NCI-H82 treated with DMSO at 0.1 percent for 48 hours (cell line): ENCODE measurements around the gene PRKG2.
"Not testable (repeated sequence)": the region's sequence is repeated elsewhere in the genome, so short reads cannot be mapped to it uniquely, and the experiment has no call there.

Experiments used
- DNase-seq: peaks from one replicate; lab custom pipeline; 2025; ENCODE audit not compliant: unreplicated experiment; lab: John Stamatoyannopoulos, UW

PRKG2 gene, protein sequence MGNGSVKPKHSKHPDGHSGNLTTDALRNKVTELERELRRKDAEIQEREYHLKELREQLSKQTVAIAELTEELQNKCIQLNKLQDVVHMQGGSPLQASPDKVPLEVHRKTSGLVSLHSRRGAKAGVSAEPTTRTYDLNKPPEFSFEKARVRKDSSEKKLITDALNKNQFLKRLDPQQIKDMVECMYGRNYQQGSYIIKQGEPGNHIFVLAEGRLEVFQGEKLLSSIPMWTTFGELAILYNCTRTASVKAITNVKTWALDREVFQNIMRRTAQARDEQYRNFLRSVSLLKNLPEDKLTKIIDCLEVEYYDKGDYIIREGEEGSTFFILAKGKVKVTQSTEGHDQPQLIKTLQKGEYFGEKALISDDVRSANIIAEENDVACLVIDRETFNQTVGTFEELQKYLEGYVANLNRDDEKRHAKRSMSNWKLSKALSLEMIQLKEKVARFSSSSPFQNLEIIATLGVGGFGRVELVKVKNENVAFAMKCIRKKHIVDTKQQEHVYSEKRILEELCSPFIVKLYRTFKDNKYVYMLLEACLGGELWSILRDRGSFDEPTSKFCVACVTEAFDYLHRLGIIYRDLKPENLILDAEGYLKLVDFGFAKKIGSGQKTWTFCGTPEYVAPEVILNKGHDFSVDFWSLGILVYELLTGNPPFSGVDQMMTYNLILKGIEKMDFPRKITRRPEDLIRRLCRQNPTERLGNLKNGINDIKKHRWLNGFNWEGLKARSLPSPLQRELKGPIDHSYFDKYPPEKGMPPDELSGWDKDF

GRCh38 chr4:81214881-81215868, at the start of gene PRKG2:
TSS of gene PRKG2 (minus strand) at chr4:81215222. CDS start at chr4:81205047, 10,175 bp downstream.
- peak; percentile 41 for DNase-seq

DNA sequence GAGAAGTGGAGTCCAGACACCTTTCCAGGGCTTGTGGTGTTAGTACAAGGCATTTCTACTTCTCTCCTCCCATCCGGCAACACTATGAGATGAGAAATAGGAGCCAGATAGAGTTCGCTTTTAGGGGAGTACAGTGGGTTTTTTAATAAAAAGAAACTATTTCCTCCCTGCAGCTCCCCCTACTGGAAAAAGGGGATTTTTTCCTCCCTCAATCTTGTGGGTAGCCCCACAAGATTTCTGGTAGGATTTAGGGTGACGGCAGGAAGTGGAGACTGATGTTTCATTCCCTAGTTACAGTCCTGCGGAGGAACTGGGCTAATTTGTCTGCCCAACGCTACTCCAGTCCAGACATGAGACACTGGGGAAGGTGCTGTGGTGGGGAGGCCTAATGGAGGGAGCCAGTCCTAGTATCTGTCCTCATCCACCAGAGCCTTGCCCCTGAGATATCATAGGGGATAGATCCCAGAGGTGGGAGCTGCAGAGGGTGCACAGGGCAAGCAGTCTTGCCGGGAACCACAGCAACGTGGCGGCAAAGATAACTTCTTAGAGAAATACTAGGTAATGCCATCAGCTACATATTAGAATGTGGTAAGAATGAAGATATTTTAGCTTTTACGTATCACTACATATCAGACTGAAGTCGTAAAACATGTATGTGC, 45.5 kb upstream of the PRKG2 start:
- DNase-seq, result no peak

DNA sequence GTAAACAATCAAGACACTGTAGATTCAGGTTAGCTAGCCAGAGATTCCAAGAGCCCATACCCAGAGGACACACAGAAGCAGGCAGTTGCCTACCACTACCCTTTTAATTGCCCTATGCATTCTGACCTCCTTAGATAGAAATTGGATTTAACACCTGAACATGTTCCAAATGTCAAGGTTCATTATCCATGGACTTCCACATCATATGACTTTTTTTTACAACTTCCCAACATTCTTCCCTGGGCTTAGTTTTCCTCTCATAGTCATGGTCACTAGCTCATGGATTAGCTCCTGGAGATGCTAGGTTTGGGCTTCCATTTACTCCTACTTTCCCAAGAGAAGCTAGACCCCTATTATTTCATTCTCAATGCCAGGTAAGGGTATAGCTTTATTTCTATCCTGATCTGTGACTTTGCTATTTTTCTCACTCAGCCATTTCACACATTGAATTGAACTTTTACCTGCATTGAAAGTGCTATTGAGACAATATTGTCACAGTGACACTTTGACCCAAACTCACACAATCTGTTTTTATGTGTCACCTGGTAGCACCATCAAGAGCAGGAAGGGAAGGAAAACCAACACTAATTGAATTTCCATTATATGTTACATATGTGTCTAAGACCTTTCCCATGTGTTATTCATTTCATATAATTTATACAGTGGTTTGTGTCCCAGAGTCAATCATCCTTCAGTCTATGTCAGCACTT, 44.0 kb upstream of the PRKG2 start:
- DNase-seq, result no peak

- DNase-seq, result no peak
Observed at GRCh38 chr4:81257816-81258215, 42.8 kb upstream of the PRKG2 start.

- no peak for DNase-seq
Observed at GRCh38 chr4:81257021-81257420, 42.0 kb upstream of the PRKG2 start.

- no peak for DNase-seq
Observed at GRCh38 chr4:81256059-81256970, 41.3 kb upstream of the PRKG2 start.

GRCh38 chr4:81255524-81255923, 40.5 kb upstream of the PRKG2 start:
- no peak for DNase-seq

DNA sequence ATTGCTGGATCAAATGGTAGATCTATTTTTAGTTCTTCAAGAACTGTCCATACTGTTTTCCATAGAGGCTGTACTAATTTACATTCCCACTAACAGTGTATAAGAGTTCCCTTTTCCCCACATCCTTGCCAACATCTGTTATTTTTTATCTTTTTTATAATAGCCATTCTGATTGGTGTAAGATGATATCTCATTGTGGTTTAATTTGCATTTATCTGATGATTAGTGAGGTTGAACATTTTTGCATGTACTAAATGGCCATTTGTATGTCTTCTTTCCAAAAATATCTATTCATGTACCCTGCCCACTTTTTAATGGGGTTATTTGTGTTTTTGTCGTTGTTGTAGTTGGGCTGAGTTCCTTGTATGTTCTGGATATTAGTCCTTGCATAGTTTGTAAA, 35.4 kb upstream of the PRKG2 start:
- DNase-seq, result no peak

GRCh38 chr4:81245218-81246009, 30.4 kb upstream of the PRKG2 start:
- peak; percentile 88 for DNase-seq

- DNase-seq, result no peak
Observed at GRCh38 chr4:81237791-81238190, 22.8 kb upstream of the PRKG2 start.

DNA sequence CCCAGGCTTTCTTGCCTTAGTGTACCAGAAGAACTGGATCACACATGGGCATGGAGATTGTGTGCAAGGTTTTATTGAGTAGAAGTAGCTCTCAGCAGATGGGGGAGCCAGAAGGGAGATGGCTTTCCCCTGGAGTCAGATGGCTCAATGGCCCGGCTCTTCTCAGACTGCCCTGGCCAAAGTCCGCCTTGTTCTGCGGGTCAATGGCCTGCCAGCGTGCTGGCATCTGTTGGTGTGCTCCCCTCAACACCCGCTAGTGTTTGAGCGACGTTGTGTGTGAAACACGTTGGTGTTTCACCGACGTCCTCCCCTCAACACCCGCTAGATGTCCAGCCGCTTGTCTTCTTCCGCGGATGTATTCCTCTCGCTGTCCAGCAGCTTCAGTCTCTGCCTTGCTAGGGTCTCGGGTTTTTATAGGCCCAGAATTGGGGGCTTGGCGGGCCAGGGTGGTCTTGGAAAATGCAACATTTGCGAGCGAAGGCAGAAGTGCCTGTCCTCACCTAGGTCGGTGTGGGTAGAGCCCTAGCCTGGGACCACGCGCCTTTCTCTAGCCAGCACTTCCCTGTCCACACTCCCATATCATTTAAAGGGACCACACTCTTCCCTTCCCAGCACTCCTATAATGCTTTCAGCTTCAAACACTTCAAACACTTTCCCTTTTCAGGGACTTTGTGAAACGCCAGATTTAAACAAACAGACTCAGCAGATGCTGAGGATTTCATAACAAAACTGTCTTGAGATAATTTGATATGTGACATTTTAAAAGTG, 21.1 kb upstream of the PRKG2 start:
- no peak for DNase-seq

DNA sequence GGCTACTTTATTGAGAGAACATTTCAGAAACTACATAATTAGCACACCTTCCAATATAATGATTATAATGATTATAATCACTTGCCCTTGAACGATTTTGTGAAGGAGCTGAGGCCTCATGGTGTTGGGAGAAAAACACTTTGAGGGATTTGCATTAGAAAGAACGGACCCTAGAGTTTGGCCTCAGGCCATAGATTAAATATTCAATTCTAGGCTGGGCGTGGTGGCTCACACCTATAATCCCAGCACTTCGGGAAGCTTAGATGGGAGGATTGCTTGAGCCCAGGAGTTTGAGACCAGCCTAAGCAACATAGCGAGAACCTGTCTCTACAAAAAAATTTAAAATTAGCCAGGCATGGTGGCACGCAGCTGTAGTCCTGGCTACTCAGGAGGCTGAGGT, 12.9 kb upstream of the PRKG2 start:
- no peak for DNase-seq

GRCh38 chr4:81227138-81227537, 12.1 kb upstream of the PRKG2 start:
- no peak for DNase-seq

DNA sequence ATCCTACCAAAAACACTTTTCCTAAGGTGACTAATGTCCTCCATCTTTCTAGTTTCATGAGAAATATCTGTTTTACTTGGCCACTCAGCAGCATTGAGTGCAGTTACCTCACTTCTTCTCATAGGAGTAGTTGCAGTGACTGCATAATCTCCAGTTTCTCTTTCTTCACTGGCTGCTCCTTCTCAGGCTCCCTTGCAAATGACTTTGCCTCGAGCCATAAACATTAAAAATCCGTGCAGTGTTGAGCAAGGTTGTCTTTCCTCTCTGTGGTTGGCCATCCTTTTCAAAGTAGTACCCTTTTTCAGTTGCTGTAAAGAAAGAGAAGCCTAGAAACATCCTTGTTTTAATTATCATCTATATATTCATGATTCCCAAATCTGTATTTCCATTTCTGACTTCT, 10.2 kb upstream of the PRKG2 start:
- no peak for DNase-seq

DNA sequence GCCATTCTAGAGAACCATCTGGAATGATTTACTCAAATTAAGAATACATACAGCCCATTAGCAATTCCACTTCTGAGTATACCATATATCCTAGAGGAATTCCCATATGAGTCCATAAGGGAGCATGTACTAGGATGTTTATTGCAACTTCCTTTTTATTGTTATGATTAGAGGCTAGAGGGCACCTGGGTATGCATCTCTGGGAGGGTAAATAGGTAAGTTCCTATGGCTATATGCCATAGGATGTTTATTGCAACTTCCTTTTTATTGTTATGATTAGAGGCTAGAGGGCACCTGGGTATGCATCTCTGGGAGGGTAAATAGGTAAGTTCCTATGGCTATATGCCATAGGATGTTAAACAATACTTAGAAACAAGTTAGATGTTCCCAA, 7.1 kb upstream of the PRKG2 start:
- DNase-seq, result not testable (repeated sequence)

DNA sequence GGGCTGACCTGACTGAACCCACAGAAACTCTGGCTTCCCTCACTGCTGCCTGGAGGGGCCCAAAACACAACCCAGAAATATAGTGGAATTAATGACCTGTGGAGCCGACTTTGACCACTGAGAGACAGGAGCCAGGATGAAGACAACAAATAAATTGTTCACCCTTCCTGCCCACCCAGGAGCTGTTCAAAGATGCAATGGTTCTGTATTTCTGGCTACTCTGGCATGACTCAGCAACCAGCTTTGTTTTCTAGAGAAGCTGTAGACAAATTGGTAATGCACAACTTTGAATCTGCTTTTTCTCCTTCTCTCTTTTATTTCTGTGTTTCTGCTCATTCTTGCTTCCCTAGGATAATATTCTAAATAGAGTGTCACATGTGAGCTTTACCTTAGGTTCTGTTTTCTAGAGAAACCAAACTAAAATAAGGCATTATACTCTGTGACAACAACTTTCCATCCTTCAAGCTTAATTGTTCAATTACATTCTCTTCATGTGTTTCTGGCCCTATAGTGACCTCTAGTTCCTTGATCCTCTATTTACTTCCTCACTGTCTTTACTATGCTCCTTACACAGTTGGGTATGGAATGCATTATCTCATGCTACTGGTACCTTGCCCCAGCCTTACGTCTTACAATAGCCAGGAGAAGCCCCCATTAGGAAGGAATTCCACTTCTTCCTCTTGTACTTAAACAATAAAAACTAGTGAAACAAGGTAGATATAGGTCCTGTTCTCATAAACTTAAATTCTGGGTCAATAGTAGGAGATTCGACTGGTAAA, 6.5 kb upstream of the PRKG2 start:
- DNase-seq, result no peak

DNA sequence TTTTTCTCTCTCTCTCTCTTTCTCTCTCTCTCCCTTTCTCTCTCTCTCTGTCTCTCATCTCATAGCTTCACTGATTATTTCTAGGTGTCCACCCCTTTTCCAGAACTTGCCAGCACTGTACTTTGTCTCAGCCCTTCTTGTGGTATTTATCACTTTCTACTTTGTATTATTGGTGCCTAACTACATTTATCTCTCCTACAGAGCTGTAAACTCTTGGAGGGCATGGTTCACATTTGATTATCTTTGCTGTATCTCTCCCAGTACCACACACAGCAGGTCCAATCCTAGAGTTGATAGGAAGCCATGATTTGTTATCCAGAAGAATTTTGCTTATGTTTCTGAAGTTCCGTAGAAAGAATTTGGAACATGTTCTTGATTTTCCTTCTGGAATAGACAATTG, 5.2 kb upstream of the PRKG2 start:
- no peak for DNase-seq
